IMR-90 (cell line): ENCODE results near the gene PCGF3. TPM values are rescaled to one million over a fixed set of nuclear protein-coding genes. Genes with fewer than 3 reads are reported as not detected.

Source experiments
- ATAC-seq: fragments of 200-7000 bp; cut with Tn5 transposase; 2 replicates; pipeline ENCODE4 v1.9.1; 2020; ENCODE audit warnings: low read depth, mild to moderate bottlenecking, moderate library complexity
- BruUV-seq: library from RNA; stranded (reverse); fragments of 400-500 nt; replicated peaks from 2 replicates; lab custom pipeline; 2021; lab: Mats Ljungman, UMichigan
- CTCF ChIA-PET: fragments of 300-600 bp; formaldehyde crosslinking; extraction: SDS; loops from one replicate; lab custom pipeline; 2021; ENCODE audit warnings: antibody characterized with exemption; lab: Yijun Ruan, JAX
- POLR2A ChIA-PET: fragments of 300-600 bp; sonication (Branson Sonifier 250); formaldehyde crosslinking; loops from one replicate; lab custom pipeline; 2022; ENCODE audit warnings: antibody characterized with exemption; ENCODE audit not compliant: unreplicated experiment; lab: Charles Lee
- DNase-seq: peaks from one replicate; pipeline ENCODE4 v3.0.0; 2013
- H2AFZ ChIP-seq: replicated peaks from 2 replicates; pipeline ENCODE3; 2013; ENCODE audit warnings: low read length, mild to moderate bottlenecking; ENCODE audit not compliant: poor library complexity
- H2AK5ac ChIP-seq: 2 replicates; pipeline ENCODE4 v1.6.1; 2013; ENCODE audit warnings: low read depth, low read length, inconsistent platforms
- H2AK9ac ChIP-seq: replicated peaks from 2 replicates; pipeline ENCODE3; 2013; ENCODE audit warnings: mild to moderate bottlenecking, low read depth, low read length, moderate library complexity; ENCODE audit not compliant: poor library complexity
- H2BK120ac ChIP-seq: 2 replicates; pipeline ENCODE4 v1.6.1; 2013; ENCODE audit warnings: low read depth, low read length, inconsistent platforms
- H2BK15ac ChIP-seq: 3 replicates; pipeline ENCODE4 v1.6.1; 2013; ENCODE audit warnings: low read depth, low read length, inconsistent platforms
- H2BK20ac ChIP-seq: 2 replicates; pipeline ENCODE4 v1.6.1; 2013; ENCODE audit warnings: low read depth, mild to moderate bottlenecking, inconsistent platforms, low read length, moderate library complexity
- H2BK5ac ChIP-seq: 2 replicates; pipeline ENCODE4 v1.6.1; 2013; ENCODE audit warnings: mild to moderate bottlenecking, low read depth, low read length, inconsistent platforms; ENCODE audit not compliant: poor library complexity, severe bottlenecking
- H3K14ac ChIP-seq: replicated peaks from 2 replicates; pipeline ENCODE4 v1.6.1; 2013; ENCODE audit warnings: low read depth, low read length, inconsistent platforms
- H3K18ac ChIP-seq: 2 replicates; pipeline ENCODE4 v1.6.1; 2013; ENCODE audit warnings: low read depth, low read length, control low read depth
- H3K23ac ChIP-seq: 2 replicates; pipeline ENCODE4 v1.6.1; 2013; ENCODE audit warnings: low read depth, low read length, inconsistent platforms
- H3K27ac ChIP-seq: 2 replicates; pipeline ENCODE4 v1.5.1; 2013; ENCODE audit warnings: mild to moderate bottlenecking, control low read depth, low read length; ENCODE audit not compliant: insufficient read depth
- H3K27me3 ChIP-seq: 2 replicates; pipeline ENCODE4 v1.6.1; 2013; ENCODE audit warnings: low read length; ENCODE audit not compliant: control insufficient read depth, insufficient read depth
- H3K36me3 ChIP-seq: 2 replicates; pipeline ENCODE4 v1.6.1; 2013; ENCODE audit warnings: low read length, mixed read lengths; ENCODE audit not compliant: control insufficient read depth, insufficient read depth
- H3K4ac ChIP-seq: 2 replicates; pipeline ENCODE4 v1.6.1; 2013; ENCODE audit warnings: low read depth, low read length, inconsistent platforms
- H3K4me1 ChIP-seq: 2 replicates; pipeline ENCODE4 v1.6.1; 2013; ENCODE audit warnings: low read length, mixed read lengths; ENCODE audit not compliant: control insufficient read depth, insufficient read depth
- H3K4me2 ChIP-seq: 2 replicates; pipeline ENCODE4 v1.6.1; 2013; ENCODE audit warnings: low read depth, mild to moderate bottlenecking, control low read depth, low read length, moderate library complexity
- H3K4me3 ChIP-seq: 2 replicates; pipeline ENCODE4 v1.5.1; 2013; ENCODE audit warnings: low read depth, mild to moderate bottlenecking, control low read depth, low read length, moderate library complexity; ENCODE audit not compliant: insufficient read depth
- H3K56ac ChIP-seq: 2 replicates; pipeline ENCODE4 v1.6.1; 2013; ENCODE audit warnings: low read length, inconsistent platforms; ENCODE audit not compliant: insufficient read depth; ENCODE audit errors: extremely low read depth
- H3K79me1 ChIP-seq, 2 experiments: 2 replicates each; pipeline ENCODE4 v1.6.1; 2013; ENCODE audit warnings: low read length in 2 of 2, inconsistent platforms in 1 of 2, low read depth in 1 of 2
- H3K9ac ChIP-seq: 2 replicates; pipeline ENCODE4 v1.6.1; 2013; ENCODE audit warnings: low read depth, low read length, control low read depth
- H3K9me1 ChIP-seq: 2 replicates; pipeline ENCODE4 v1.6.1; 2013; ENCODE audit warnings: low read length, inconsistent platforms; ENCODE audit not compliant: insufficient read depth
- H3K9me3 ChIP-seq: 2 replicates; pipeline ENCODE4 v1.6.1; 2013; ENCODE audit warnings: low read length; ENCODE audit not compliant: control insufficient read depth, insufficient read depth
- H4K20me1 ChIP-seq: 2 replicates; pipeline ENCODE4 v1.6.1; 2013; ENCODE audit warnings: low read length, inconsistent platforms; ENCODE audit not compliant: insufficient read depth
- H4K5ac ChIP-seq: 2 replicates; pipeline ENCODE4 v1.6.1; 2013; ENCODE audit warnings: mild to moderate bottlenecking, low read depth, low read length, control low read depth
- H4K8ac ChIP-seq, 2 experiments: 2 replicates each; pipeline ENCODE4 v1.6.1; 2013; ENCODE audit warnings: low read depth in 2 of 2, low read length in 2 of 2, control low read depth in 1 of 2, inconsistent platforms in 1 of 2
- H4K91ac ChIP-seq: 2 replicates; pipeline ENCODE4 v1.6.1; 2013; ENCODE audit warnings: low read depth, low read length, inconsistent platforms; ENCODE audit not compliant: insufficient read depth
- POLR2A ChIP-seq: IDR thresholded peaks from 2 replicates; pipeline ENCODE4 v1.6.1; 2012; ENCODE audit warnings: mild to moderate bottlenecking, low read depth, low read length
- WGBS, 2 experiments: methylation state at CpG; one replicate each; pipeline versions ENCODE4 v1.1.5 to v1.1.7; 2013; ENCODE audit warnings: missing lambda C conversion rate in 2 of 2; ENCODE audit not compliant: insufficient read length in 1 of 2; ENCODE audit errors: extremely low coverage in 2 of 2; 5-methylcytosine and 5-hydroxymethylcytosine counted together
- dilution Hi-C: fragments of 300-500 bp; cut with HindIII; formaldehyde crosslinking; loops from one replicate; pipeline ENCODE4 v1.14.3; 2018; ENCODE audit warnings: low sequenced_read_pairs; ENCODE audit not compliant: unreplicated experiment
- in situ Hi-C: fragments of 300-500 bp; cut with MboI; formaldehyde crosslinking; loops from 3 replicates; pipeline ENCODE4 v1.14.3; 2019; ENCODE audit warnings: low sequenced_read_pairs, inconsistent platforms, mixed read lengths
- intact Hi-C: fragments of 100-400 bp; cut with micrococcal nuclease; formaldehyde crosslinking; loops from 2 replicates; pipeline ENCODE4 v1.10.0; 2022
- polyA plus RNA-seq, 3 experiments: library from polyadenylated mRNA; depleted of rRNA; stranded (reverse); fragments of >200 nt; gene quantifications; 2 replicates each; pipeline ENCODE4 v1.2.3, GENCODE V29; 2012; ENCODE audit warnings: low replicate concordance in 1 of 3
- total RNA-seq: library from RNA; depleted of rRNA; stranded (reverse); fragments of >200 nt; gene quantifications from 2 replicates; pipeline ENCODE4 v1.2.3, GENCODE V29; 2012
- TF ChIP-seq, protein P1 (sequence below): conservative IDR thresholded peaks from 2 replicates; pipeline ENCODE4 v1.5.1; 2012; ENCODE audit warnings: mild to moderate bottlenecking, low read depth, low read length, improper control_type of control experiment

PCGF3 gene
- total and polyA plus RNA-seq, 2 of the 4 experiments (the other 2 are of a cell fraction), result 40.0 to 55.3 TPM

DNA sequence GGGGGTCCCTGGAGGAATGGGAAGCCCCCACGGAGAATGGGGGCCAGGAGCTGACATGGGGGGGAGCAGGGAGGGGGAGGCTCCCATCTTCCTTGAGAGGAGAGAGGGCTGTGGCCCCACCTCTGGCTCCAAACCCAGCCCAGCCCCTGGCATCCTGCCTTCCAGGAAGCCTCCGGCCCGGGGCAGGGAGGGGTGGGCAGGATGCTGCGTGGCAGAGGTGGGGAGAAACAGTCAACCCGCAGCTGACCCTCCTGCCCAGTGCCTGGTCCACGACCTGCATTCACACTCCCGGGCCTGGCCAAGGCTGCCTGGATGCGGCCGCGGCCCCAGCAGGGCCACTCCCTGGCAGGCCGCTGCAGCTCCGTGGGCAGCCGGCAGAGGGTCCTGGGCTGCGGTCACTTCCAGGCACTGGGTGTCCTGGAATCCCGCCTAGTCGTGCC, 81.2 kb downstream of the PCGF3 start:
- Histone ChIP-seq H3K23ac (no peak overlapping the region), H3K56ac (no peak overlapping the region), H2AFZ (no peak overlapping the region), H3K4ac (no peak overlapping the region), H2BK5ac (no peak overlapping the region), H3K14ac (no peak overlapping the region), H3K9me1 (peaks cover 3% of the 10 kb centered on the region; the same call in 1 of the 2 replicates), H2AK9ac (no peak overlapping the region), H2BK20ac (no peak overlapping the region), H3K9ac (no peak overlapping the region), H2AK5ac (no peak overlapping the region), H3K79me1 (no peaks in the 10 kb centered on the region), H3K9me3 (no peaks in the 10 kb centered on the region), H3K27me3 (peaks cover 53% of the 10 kb centered on the region), H3K4me2 (no peak overlapping the region), H3K4me3 (no peak overlapping the region), H3K27ac (no peak overlapping the region), H3K18ac (no peak overlapping the region), H3K4me1 (peaks cover 5% of the 10 kb centered on the region), H2BK120ac (no peak overlapping the region), H4K5ac (no peak overlapping the region), H4K8ac (no peak overlapping the region), H2BK15ac (no peak overlapping the region), H3K36me3 (no peaks in the 10 kb centered on the region), H4K20me1 (no peaks in the 10 kb centered on the region), H4K91ac (no peak overlapping the region)
- dilution Hi-C loops, result no loop called here
- 45% methylated on average over 4 of the region's 16 CpGs; no CpG with 5 or more reads in 1 of the 2 experiments for WGBS, 2 experiments
- DNase-seq (no peak), ATAC-seq (no peak)
- POLR2A ChIA-PET, result no interaction called here
- intact Hi-C loops, result loop anchor here (10.0 kb wide), 1 partner anchor 148 kb away; the partner anchor contains the start of genes GAK and TMEM175
- TF ChIP-seq POLR2A, result no peak
- TF ChIP-seq, protein P1, sequence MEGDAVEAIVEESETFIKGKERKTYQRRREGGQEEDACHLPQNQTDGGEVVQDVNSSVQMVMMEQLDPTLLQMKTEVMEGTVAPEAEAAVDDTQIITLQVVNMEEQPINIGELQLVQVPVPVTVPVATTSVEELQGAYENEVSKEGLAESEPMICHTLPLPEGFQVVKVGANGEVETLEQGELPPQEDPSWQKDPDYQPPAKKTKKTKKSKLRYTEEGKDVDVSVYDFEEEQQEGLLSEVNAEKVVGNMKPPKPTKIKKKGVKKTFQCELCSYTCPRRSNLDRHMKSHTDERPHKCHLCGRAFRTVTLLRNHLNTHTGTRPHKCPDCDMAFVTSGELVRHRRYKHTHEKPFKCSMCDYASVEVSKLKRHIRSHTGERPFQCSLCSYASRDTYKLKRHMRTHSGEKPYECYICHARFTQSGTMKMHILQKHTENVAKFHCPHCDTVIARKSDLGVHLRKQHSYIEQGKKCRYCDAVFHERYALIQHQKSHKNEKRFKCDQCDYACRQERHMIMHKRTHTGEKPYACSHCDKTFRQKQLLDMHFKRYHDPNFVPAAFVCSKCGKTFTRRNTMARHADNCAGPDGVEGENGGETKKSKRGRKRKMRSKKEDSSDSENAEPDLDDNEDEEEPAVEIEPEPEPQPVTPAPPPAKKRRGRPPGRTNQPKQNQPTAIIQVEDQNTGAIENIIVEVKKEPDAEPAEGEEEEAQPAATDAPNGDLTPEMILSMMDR, result peak; percentile 17; the same call in 1 of the 2 replicates
- CTCF ChIA-PET, result no interaction called here
- in situ Hi-C loops, result no loop called here
- no TSS peak for BruUV-seq
